Measurements from ENCODE around the gene NDUFS8. TPM values are rescaled to one million over a fixed set of nuclear protein-coding genes. Genes with fewer than 3 reads are reported as not detected.

NDUFS8 gene
- total and polyA plus RNA-seq, 4 donors: 61.2 to 148 (median 106) TPM

DNA sequence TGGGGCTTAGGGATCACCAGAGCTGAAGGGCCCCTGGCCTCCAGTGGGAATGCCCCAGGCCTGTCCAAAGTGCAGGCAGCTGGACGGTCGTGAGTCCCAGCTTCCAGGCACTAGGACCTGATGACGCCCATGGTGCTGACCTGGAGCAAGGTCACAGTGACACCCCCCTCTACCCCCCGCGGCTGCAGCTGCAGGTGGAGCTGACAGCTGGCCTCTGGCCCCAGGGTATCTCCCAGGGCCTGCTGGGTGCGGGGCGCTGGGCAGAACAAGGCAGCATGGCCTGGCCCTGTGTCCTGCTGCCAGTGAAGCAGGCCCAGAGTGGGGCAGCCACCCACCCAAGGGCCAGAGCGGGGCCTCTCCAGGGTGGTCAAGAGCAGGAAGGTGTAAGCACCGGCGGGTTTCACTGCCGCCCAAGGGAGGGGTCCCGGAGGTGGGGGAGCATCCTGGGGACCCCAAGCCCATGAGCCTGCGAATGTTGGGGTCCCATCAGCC is 7.8 kb downstream of the NDUFS8 start:
- Histone ChIP-seq H3K36me3 (ENCODE audit: control insufficient read depth in 4 of 4, insufficient read depth in 3 of 4, low read depth in 1 of 4, low read length in 3 of 4) (peaks cover 0 to 6% (median 0%) of the 10 kb centered on the region in 4 donors), H3K9me3 (ENCODE audit: control insufficient read depth in 4 of 4, low read length in 3 of 4) (no peaks in the 10 kb centered on the region), H3K4me1 (ENCODE audit: control insufficient read depth in 4 of 4, insufficient read depth in 4 of 4, low read length in 3 of 4) (peaks cover 23 to 58% (median 38%) of the 10 kb centered on the region in 4 donors), H3K27me3 (ENCODE audit: control insufficient read depth in 4 of 4, insufficient read depth in 4 of 4, low read length in 3 of 4) (no peaks in the 10 kb centered on the region), H3K27ac (ENCODE audit: low read depth in 1 of 2, low read length in 2 of 2) (peak overlapping the region; percentile 93 to 98), H3K9ac (ENCODE audit: low read depth in 1 of 2, low read length in 2 of 2) (peak overlapping the region; percentile 73 to 84), H3K4me3 (ENCODE audit: low read depth in 1 of 3, low read length in 3 of 3) (peak overlapping the region; percentile 58 to 88 (median 79))
- DNase-seq (ENCODE audit: low spot score): peak; percentile 74
- TF ChIP-seq ZBTB33 (IDR thresholded peaks at IDR 0.05) (peak; percentile 26), RAD21 (IDR thresholded peaks at IDR 0.05) (peak in 1 of 2 donors; percentile 21), TAF1 (conservative IDR thresholded peaks at IDR 0.05) (no peak), MAX (IDR thresholded peaks at IDR 0.05) (peak; percentile 87), GABPA (IDR thresholded peaks at IDR 0.05 in 1 of 2, conservative IDR thresholded peaks at IDR 0.05 in 1 of 2) (peak in 1 of 2 donors; percentile 42), HNF4A (conservative IDR thresholded peaks at IDR 0.05) (peak; percentile 94 to 95), EGR1 (IDR thresholded peaks at IDR 0.05; ENCODE audit: low read depth in 2 of 2) (peak in 1 of 2 donors; percentile 59), JUND (IDR thresholded peaks at IDR 0.05) (peak; percentile 23 to 63), SP1 (IDR thresholded peaks at IDR 0.05) (peak; percentile 96), RXRA (IDR thresholded peaks at IDR 0.05) (peak; percentile 95 to 96), FOXA1 (IDR thresholded peaks at IDR 0.05) (no peak), HNF4G (IDR thresholded peaks at IDR 0.05) (peak; percentile 76), FOXA2 (IDR thresholded peaks at IDR 0.05) (peak; percentile 27), YY1 (IDR thresholded peaks at IDR 0.05) (peak; percentile 53), NR2F2 (IDR thresholded peaks at IDR 0.05) (no peak)
- TF ChIP-seq, protein P1, sequence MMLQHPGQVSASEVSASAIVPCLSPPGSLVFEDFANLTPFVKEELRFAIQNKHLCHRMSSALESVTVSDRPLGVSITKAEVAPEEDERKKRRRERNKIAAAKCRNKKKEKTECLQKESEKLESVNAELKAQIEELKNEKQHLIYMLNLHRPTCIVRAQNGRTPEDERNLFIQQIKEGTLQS (IDR thresholded peaks at IDR 0.05): no peak
- TF ChIP-seq, protein P2, sequence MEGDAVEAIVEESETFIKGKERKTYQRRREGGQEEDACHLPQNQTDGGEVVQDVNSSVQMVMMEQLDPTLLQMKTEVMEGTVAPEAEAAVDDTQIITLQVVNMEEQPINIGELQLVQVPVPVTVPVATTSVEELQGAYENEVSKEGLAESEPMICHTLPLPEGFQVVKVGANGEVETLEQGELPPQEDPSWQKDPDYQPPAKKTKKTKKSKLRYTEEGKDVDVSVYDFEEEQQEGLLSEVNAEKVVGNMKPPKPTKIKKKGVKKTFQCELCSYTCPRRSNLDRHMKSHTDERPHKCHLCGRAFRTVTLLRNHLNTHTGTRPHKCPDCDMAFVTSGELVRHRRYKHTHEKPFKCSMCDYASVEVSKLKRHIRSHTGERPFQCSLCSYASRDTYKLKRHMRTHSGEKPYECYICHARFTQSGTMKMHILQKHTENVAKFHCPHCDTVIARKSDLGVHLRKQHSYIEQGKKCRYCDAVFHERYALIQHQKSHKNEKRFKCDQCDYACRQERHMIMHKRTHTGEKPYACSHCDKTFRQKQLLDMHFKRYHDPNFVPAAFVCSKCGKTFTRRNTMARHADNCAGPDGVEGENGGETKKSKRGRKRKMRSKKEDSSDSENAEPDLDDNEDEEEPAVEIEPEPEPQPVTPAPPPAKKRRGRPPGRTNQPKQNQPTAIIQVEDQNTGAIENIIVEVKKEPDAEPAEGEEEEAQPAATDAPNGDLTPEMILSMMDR (IDR thresholded peaks at IDR 0.05; ENCODE audit: low read depth, low read length, missing input control): no peak
- TF ChIP-seq, protein P3, sequence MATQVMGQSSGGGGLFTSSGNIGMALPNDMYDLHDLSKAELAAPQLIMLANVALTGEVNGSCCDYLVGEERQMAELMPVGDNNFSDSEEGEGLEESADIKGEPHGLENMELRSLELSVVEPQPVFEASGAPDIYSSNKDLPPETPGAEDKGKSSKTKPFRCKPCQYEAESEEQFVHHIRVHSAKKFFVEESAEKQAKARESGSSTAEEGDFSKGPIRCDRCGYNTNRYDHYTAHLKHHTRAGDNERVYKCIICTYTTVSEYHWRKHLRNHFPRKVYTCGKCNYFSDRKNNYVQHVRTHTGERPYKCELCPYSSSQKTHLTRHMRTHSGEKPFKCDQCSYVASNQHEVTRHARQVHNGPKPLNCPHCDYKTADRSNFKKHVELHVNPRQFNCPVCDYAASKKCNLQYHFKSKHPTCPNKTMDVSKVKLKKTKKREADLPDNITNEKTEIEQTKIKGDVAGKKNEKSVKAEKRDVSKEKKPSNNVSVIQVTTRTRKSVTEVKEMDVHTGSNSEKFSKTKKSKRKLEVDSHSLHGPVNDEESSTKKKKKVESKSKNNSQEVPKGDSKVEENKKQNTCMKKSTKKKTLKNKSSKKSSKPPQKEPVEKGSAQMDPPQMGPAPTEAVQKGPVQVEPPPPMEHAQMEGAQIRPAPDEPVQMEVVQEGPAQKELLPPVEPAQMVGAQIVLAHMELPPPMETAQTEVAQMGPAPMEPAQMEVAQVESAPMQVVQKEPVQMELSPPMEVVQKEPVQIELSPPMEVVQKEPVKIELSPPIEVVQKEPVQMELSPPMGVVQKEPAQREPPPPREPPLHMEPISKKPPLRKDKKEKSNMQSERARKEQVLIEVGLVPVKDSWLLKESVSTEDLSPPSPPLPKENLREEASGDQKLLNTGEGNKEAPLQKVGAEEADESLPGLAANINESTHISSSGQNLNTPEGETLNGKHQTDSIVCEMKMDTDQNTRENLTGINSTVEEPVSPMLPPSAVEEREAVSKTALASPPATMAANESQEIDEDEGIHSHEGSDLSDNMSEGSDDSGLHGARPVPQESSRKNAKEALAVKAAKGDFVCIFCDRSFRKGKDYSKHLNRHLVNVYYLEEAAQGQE (IDR thresholded peaks at IDR 0.05): peak; percentile 36
- WGBS: 16% methylated on average over 13 of the region's 13 CpGs

All from liver (tissue), 9 donors.